SK-N-SH treated with all-trans-retinoic acid at 6 μM for 48 hours (cell line): ENCODE measurements around the gene SH3RF1.

ENCODE experiments used
- ATAC-seq: fragments of 200-7000 bp; cut with Tn5 transposase; 3 replicates; pipeline ENCODE4 v1.9.1; 2020; ENCODE audit warnings: mild to moderate bottlenecking, moderate library complexity
- ARNTL ChIP-seq: fragments of 450-650 bp; formaldehyde crosslinking; IDR thresholded peaks from 2 replicates; pipeline ENCODE4 v1.5.0; 2020; ENCODE audit warnings: low read depth, mild to moderate bottlenecking, moderate library complexity, borderline replicate concordance
- BACH2 ChIP-seq: fragments of 250-450 bp; sonication (Bioruptor Pico); IDR thresholded peaks from 2 replicates; pipeline ENCODE4 v1.9.0; 2021; ENCODE audit warnings: mild to moderate bottlenecking, borderline replicate concordance
- CSDC2 ChIP-seq: fragments of 250-450 bp; sonication (Bioruptor Pico); IDR thresholded peaks from 2 replicates; pipeline ENCODE4 v1.5.0; 2020; ENCODE audit warnings: mild to moderate bottlenecking, moderate library complexity
- ESRRG ChIP-seq: fragments of 250-450 bp; sonication (Bioruptor Pico); IDR thresholded peaks from 2 replicates; pipeline ENCODE4 v1.6.1; 2021; ENCODE audit warnings: mild to moderate bottlenecking
- GLIS3 ChIP-seq: fragments of 250-450 bp; sonication (Bioruptor Pico); IDR thresholded peaks from 2 replicates; pipeline ENCODE4 v1.5.0; 2020; ENCODE audit warnings: mild to moderate bottlenecking, moderate library complexity
- ISL1 ChIP-seq: fragments of 250-450 bp; sonication (Bioruptor Pico); IDR thresholded peaks from 2 replicates; pipeline ENCODE4 v2.1.2; 2022; ENCODE audit warnings: mild to moderate bottlenecking, moderate library complexity
- OSR1 ChIP-seq: fragments of 250-450 bp; sonication (Bioruptor Pico); IDR thresholded peaks from 2 replicates; pipeline ENCODE4 v1.8.0; 2022; ENCODE audit warnings: moderate library complexity, mild to moderate bottlenecking, inconsistent platforms
- PPARA ChIP-seq: fragments of 250-450 bp; sonication (Bioruptor Pico); IDR thresholded peaks from 2 replicates; pipeline ENCODE4 v1.5.0; 2020; ENCODE audit warnings: mild to moderate bottlenecking, borderline replicate concordance
- RARB ChIP-seq: fragments of 250-450 bp; sonication (Bioruptor Pico); IDR thresholded peaks from 2 replicates; pipeline ENCODE4 v1.8.0; 2021; ENCODE audit warnings: mild to moderate bottlenecking, moderate library complexity
- SNAI2 ChIP-seq: fragments of 250-450 bp; sonication (Bioruptor Pico); IDR thresholded peaks from 2 replicates; pipeline ENCODE4 v1.5.0; 2020; ENCODE audit warnings: mild to moderate bottlenecking, moderate library complexity
- TOX ChIP-seq: fragments of 250-450 bp; sonication (Bioruptor Pico); IDR thresholded peaks from 2 replicates; pipeline ENCODE4 v1.8.0; 2021; ENCODE audit warnings: mild to moderate bottlenecking, moderate library complexity, borderline replicate concordance
- ZC3H10 ChIP-seq: fragments of 250-450 bp; sonication (Bioruptor Pico); IDR thresholded peaks from 2 replicates; pipeline ENCODE4 v1.5.1; 2021; ENCODE audit warnings: mild to moderate bottlenecking, moderate library complexity
- ZFP3 ChIP-seq: fragments of 250-450 bp; sonication (Bioruptor Pico); IDR thresholded peaks from 2 replicates; pipeline ENCODE4 v1.5.0; 2020; ENCODE audit warnings: mild to moderate bottlenecking, moderate library complexity
- ZFP30 ChIP-seq: fragments of 450-650 bp; formaldehyde crosslinking; IDR thresholded peaks from 2 replicates; pipeline ENCODE4 v1.5.0; 2022; ENCODE audit warnings: mild to moderate bottlenecking, moderate library complexity
- ZNF565 ChIP-seq: fragments of 450-650 bp; formaldehyde crosslinking; conservative IDR thresholded peaks from 2 replicates; pipeline ENCODE4 v1.5.0; 2020; ENCODE audit warnings: low read depth, mild to moderate bottlenecking, moderate library complexity
- ZNF70 ChIP-seq: fragments of 450-650 bp; formaldehyde crosslinking; IDR thresholded peaks from 2 replicates; pipeline ENCODE4 v1.5.0; 2020; ENCODE audit warnings: mild to moderate bottlenecking, moderate library complexity
- ZNF8 ChIP-seq: fragments of 450-650 bp; formaldehyde crosslinking; IDR thresholded peaks from 2 replicates; pipeline ENCODE4 v1.5.0; 2020; ENCODE audit warnings: mild to moderate bottlenecking, moderate library complexity
- TF ChIP-seq, protein P1 (sequence below): fragments of 250-450 bp; sonication (Bioruptor Pico); IDR thresholded peaks from 2 replicates; pipeline ENCODE4 v1.8.0; 2020; ENCODE audit warnings: mild to moderate bottlenecking, moderate library complexity, borderline replicate concordance
- TF ChIP-seq, protein P2 (sequence below): fragments of 250-450 bp; sonication (Bioruptor Pico); IDR thresholded peaks from 2 replicates; pipeline ENCODE4 v1.5.1; 2020; ENCODE audit warnings: low read depth, mild to moderate bottlenecking, moderate library complexity
- TF ChIP-seq, protein P3 (sequence below): fragments of 250-450 bp; sonication (Bioruptor Pico); IDR thresholded peaks from 2 replicates; pipeline ENCODE4 v1.5.0; 2020; ENCODE audit warnings: mild to moderate bottlenecking, moderate library complexity

SH3RF1 gene

DNA sequence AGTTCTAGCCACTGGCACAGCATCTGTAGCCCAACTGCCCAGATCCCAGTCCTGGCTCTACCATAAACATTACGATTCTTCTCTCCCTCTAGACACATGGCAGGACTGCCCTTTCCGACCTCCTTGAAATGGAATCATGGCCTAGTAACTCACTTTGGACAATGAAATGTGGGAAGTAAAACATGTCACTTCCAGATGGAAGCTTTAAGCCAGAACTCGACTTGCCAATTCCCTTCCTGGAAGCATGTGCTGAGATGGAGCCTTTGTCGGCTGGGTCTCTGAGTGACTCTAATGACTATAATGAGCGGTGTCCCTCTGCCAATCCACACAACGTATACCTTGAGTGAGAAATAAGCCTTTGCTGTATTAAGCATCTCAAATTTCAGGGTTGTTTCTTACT lies 34.7 kb downstream of the SH3RF1 start (continued):
- TF ChIP-seq ISL1 (CRISPR knock-in tag): no peak

- ATAC-seq: no peak
- TF ChIP-seq ZNF565 (CRISPR knock-in tag): no peak
- TF ChIP-seq TOX: no peak
- no peak for TF ChIP-seq ZC3H10 (CRISPR knock-in tag)
- TF ChIP-seq ARNTL (CRISPR knock-in tag): no peak
- TF ChIP-seq CSDC2 (CRISPR knock-in tag): no peak
- TF ChIP-seq, protein P1, sequence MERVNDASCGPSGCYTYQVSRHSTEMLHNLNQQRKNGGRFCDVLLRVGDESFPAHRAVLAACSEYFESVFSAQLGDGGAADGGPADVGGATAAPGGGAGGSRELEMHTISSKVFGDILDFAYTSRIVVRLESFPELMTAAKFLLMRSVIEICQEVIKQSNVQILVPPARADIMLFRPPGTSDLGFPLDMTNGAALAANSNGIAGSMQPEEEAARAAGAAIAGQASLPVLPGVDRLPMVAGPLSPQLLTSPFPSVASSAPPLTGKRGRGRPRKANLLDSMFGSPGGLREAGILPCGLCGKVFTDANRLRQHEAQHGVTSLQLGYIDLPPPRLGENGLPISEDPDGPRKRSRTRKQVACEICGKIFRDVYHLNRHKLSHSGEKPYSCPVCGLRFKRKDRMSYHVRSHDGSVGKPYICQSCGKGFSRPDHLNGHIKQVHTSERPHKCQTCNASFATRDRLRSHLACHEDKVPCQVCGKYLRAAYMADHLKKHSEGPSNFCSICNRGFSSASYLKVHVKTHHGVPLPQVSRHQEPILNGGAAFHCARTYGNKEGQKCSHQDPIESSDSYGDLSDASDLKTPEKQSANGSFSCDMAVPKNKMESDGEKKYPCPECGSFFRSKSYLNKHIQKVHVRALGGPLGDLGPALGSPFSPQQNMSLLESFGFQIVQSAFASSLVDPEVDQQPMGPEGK (CRISPR knock-in tag): no peak
- TF ChIP-seq ESRRG (CRISPR knock-in tag): no peak
- no peak for TF ChIP-seq ZNF8
- TF ChIP-seq, protein P2, sequence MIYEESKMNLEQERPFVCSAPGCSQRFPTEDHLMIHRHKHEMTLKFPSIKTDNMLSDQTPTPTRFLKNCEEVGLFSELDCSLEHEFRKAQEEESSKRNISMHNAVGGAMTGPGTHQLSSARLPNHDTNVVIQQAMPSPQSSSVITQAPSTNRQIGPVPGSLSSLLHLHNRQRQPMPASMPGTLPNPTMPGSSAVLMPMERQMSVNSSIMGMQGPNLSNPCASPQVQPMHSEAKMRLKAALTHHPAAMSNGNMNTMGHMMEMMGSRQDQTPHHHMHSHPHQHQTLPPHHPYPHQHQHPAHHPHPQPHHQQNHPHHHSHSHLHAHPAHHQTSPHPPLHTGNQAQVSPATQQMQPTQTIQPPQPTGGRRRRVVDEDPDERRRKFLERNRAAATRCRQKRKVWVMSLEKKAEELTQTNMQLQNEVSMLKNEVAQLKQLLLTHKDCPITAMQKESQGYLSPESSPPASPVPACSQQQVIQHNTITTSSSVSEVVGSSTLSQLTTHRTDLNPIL (CRISPR knock-in tag): no peak
- TF ChIP-seq ZNF70 (CRISPR knock-in tag): no peak
- TF ChIP-seq RARB (CRISPR knock-in tag): no peak
- TF ChIP-seq ISL1 (CRISPR knock-in tag): no peak
- TF ChIP-seq OSR1: no peak
- TF ChIP-seq SNAI2: no peak
- TF ChIP-seq BACH2: no peak
- no peak for TF ChIP-seq GLIS3
- no peak for TF ChIP-seq ZFP30
Observed at GRCh38 chr4:169234137-169234855, 36.5 kb downstream of the SH3RF1 start.

- ATAC-seq: no peak
- TF ChIP-seq CSDC2 (CRISPR knock-in tag) (no peak), ARNTL (CRISPR knock-in tag) (no peak), SNAI2 (no peak), ZNF8 (no peak), BACH2 (no peak), PPARA (CRISPR knock-in tag) (no peak), ZC3H10 (CRISPR knock-in tag) (no peak), ZFP3 (no peak), TOX (no peak)
- TF ChIP-seq, protein P3, sequence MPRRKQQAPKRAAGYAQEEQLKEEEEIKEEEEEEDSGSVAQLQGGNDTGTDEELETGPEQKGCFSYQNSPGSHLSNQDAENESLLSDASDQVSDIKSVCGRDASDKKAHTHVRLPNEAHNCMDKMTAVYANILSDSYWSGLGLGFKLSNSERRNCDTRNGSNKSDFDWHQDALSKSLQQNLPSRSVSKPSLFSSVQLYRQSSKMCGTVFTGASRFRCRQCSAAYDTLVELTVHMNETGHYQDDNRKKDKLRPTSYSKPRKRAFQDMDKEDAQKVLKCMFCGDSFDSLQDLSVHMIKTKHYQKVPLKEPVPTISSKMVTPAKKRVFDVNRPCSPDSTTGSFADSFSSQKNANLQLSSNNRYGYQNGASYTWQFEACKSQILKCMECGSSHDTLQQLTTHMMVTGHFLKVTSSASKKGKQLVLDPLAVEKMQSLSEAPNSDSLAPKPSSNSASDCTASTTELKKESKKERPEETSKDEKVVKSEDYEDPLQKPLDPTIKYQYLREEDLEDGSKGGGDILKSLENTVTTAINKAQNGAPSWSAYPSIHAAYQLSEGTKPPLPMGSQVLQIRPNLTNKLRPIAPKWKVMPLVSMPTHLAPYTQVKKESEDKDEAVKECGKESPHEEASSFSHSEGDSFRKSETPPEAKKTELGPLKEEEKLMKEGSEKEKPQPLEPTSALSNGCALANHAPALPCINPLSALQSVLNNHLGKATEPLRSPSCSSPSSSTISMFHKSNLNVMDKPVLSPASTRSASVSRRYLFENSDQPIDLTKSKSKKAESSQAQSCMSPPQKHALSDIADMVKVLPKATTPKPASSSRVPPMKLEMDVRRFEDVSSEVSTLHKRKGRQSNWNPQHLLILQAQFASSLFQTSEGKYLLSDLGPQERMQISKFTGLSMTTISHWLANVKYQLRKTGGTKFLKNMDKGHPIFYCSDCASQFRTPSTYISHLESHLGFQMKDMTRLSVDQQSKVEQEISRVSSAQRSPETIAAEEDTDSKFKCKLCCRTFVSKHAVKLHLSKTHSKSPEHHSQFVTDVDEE (CRISPR knock-in tag): no peak
Observed at GRCh38 chr4:169233691-169234090, 37.1 kb downstream of the SH3RF1 start.

GRCh38 chr4:169231647-169232262 lies 39.0 kb downstream of the SH3RF1 start:
- TF ChIP-seq ISL1 (CRISPR knock-in tag) (peak; percentile 73), TOX (peak; percentile 44; the same call in 1 of the 2 replicates), ARNTL (CRISPR knock-in tag) (no peak), SNAI2 (no peak), ZC3H10 (CRISPR knock-in tag) (0 out of 2 replicates have a peak, but pooled peaks have one; percentile 11), RARB (CRISPR knock-in tag) (peak; percentile 60; the same call in 1 of the 2 replicates)
- TF ChIP-seq, protein P3 (CRISPR knock-in tag): no peak
- peak; percentile 21 for ATAC-seq
